NCI-H69 (cell line): Measurements from ENCODE around the gene GALNT10.
"Not testable (repeated sequence)": the region's sequence is repeated elsewhere in the genome, so short reads cannot be mapped to it uniquely, and the experiment has no call there.

Experiments used
- DNase-seq: peaks from one replicate; lab custom pipeline; 2025; lab: John Stamatoyannopoulos, UW

Gene GALNT10

GRCh38 chr5:154356020-154356655 is 165.6 kb downstream of the GALNT10 start:
- DNase-seq = peak; percentile 33

GRCh38 chr5:154356958-154357357 is 166.4 kb downstream of the GALNT10 start:
- DNase-seq = no peak

- peak; percentile 92 for DNase-seq
These were observed 168.1 kb downstream of the GALNT10 start for GRCh38 chr5:154358516-154359220.

- DNase-seq = no peak
These were observed 168.7 kb downstream of the GALNT10 start for GRCh38 chr5:154359221-154359573.

GRCh38 chr5:154360241-154360640 is 169.7 kb downstream of the GALNT10 start:
- DNase-seq = not testable (repeated sequence)

GRCh38 chr5:154363411-154363810 is 172.9 kb downstream of the GALNT10 start:
- DNase-seq = no peak

- DNase-seq = peak; percentile 70
These were observed 174.2 kb downstream of the GALNT10 start for GRCh38 chr5:154364771-154365170.

GRCh38 chr5:154365823-154366222 is 175.3 kb downstream of the GALNT10 start:
- no peak for DNase-seq

GRCh38 chr5:154366353-154366752 is 175.8 kb downstream of the GALNT10 start:
- no peak for DNase-seq

- no peak for DNase-seq
These were observed 176.6 kb downstream of the GALNT10 start for GRCh38 chr5:154367101-154367500.

GRCh38 chr5:154368041-154368800 is 177.7 kb downstream of the GALNT10 start:
- DNase-seq = peak; percentile 52

GRCh38 chr5:154369682-154370081 is 179.1 kb downstream of the GALNT10 start:
- DNase-seq = no peak

- no peak for DNase-seq
These were observed 179.6 kb downstream of the GALNT10 start for GRCh38 chr5:154370119-154370518.

GRCh38 chr5:154370813-154371212 is 180.3 kb downstream of the GALNT10 start:
- DNase-seq = no peak

GRCh38 chr5:154371687-154372086 is 181.2 kb downstream of the GALNT10 start:
- DNase-seq = no peak

- DNase-seq = peak; percentile 92
These were observed 182.1 kb downstream of the GALNT10 start for GRCh38 chr5:154372661-154373060.

- no peak for DNase-seq
These were observed 182.8 kb downstream of the GALNT10 start for GRCh38 chr5:154373326-154373725.

- DNase-seq = peak; percentile 51
These were observed 183.2 kb downstream of the GALNT10 start for GRCh38 chr5:154373729-154374179.

GRCh38 chr5:154374264-154374663 is 183.7 kb downstream of the GALNT10 start:
- DNase-seq = no peak

- no peak for DNase-seq
These were observed 184.9 kb downstream of the GALNT10 start for GRCh38 chr5:154375329-154376008.

GRCh38 chr5:154376481-154376880 is 185.9 kb downstream of the GALNT10 start:
- no peak for DNase-seq
